ENCODE data around the gene PHACTR2. TPM values are rescaled to one million over a fixed set of nuclear protein-coding genes. Genes with fewer than 3 reads are reported as not detected.
"Not testable (repeated sequence)": the region's sequence is repeated elsewhere in the genome, so short reads cannot be mapped to it uniquely, and the experiment has no call there.

PHACTR2 gene
- total RNA-seq, 1 donor from 2014 or later, result 62.5 TPM

- DNase-seq, result no peak
Observed at GRCh38 chr6:143867236-143867635, 189.5 kb downstream of the PHACTR2 start.

GRCh38 chr6:143868808-143869207 lies 191.0 kb downstream of the PHACTR2 start:
- DNase-seq, result not testable (repeated sequence)

- not testable (repeated sequence) for DNase-seq
Observed at GRCh38 chr6:143871202-143871730, 193.5 kb downstream of the PHACTR2 start.

GRCh38 chr6:143872201-143872600 lies 194.4 kb downstream of the PHACTR2 start:
- no peak for DNase-seq

GRCh38 chr6:143873600-143873999 lies 195.8 kb downstream of the PHACTR2 start:
- DNase-seq, result not testable (repeated sequence)

GRCh38 chr6:143874503-143874902 lies 196.7 kb downstream of the PHACTR2 start:
- not testable (repeated sequence) for DNase-seq

GRCh38 chr6:143877584-143878271 lies 200.0 kb downstream of the PHACTR2 start:
- no peak for DNase-seq

- no peak for DNase-seq
Observed at GRCh38 chr6:143878272-143878760, 200.6 kb downstream of the PHACTR2 start.

- no peak for DNase-seq
Observed at GRCh38 chr6:143880412-143880811, 202.6 kb downstream of the PHACTR2 start.

Small RNA genes within 50 kb of the gene (small RNA-seq; reads per million reads assigned to genes)
- gene ZC2HC1B (ENCODE audit: low replicate concordance), result not detected

Other genes with a start within 250 kb of the PHACTR2 start
- 6.5 TPM for gene ADAT2, start 227.3 kb upstream of the PHACTR2 start, total RNA-seq
- 21.4 TPM for gene PEX3, start 227.2 kb upstream of the PHACTR2 start, total RNA-seq
- 13.6 TPM for gene FUCA2, start 166.2 kb upstream of the PHACTR2 start, total RNA-seq
- 26.5 TPM for gene LTV1, start 165.4 kb downstream of the PHACTR2 start, total RNA-seq
- gene ZC2HC1B, start 186.5 kb downstream of the PHACTR2 start, total RNA-seq, result not detected

All from skin of body (tissue), 3 donors.